ENCODE measurements around the gene FBXO42. TPM values are rescaled to one million over a fixed set of nuclear protein-coding genes. Genes with fewer than 3 reads are reported as not detected.

Gene FBXO42
- total and polyA plus RNA-seq, 9 of the 15 experiments (the other 6 are each of a cell fraction or from before 2014, with no cell fraction given): 7.2 to 24.8 (median 17.4) TPM

DNA sequence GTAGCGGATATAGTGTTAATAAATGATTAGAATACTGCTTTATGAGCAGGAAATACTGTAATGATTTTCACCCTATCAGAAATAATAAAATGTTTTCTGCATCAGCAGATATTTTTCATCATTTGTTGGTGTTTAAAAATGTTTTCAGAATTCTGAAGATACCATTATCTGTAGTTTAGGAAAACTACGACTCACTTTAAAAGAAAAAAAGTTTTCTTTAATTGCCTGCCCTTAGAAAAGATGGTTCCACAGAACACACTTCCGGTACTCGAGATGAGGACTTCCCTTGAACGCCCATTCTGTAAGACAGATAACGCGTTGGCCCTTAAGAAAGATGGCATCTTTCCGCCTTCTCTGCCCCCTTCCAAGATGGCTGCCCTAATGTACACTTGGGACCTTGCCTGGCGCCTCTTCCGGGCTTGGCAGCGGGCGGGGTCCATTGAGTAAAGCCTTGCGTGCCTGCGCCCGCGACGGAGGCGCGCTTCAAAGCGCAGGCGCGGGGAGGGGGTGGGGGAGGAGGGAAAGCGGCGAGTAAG, 14.5 kb upstream of the FBXO42 start, which contains the start of gene SZRD1 (continued):
- TF ChIP-seq NR2C2 (CRISPR knock-in tag; IDR thresholded peaks at IDR 0.05): no peak
- peak; percentile 94 for TF ChIP-seq NR2C2 (tag; IDR thresholded peaks at IDR 0.05)
- no peak for TF ChIP-seq ZNF512 (tag; IDR thresholded peaks at IDR 0.05)
- peak in 1 of 2 experiments; percentile 72; a peak in 2 of 4 replicates for TF ChIP-seq TBL1XR1 (IDR thresholded peaks at IDR 0.05; ENCODE audit: low read length in 2 of 2)
- TF ChIP-seq SMARCB1 (IDR thresholded peaks at IDR 0.05; ENCODE audit: insufficient read length, low read depth): no peak
- no peak for TF ChIP-seq KLF10 (CRISPR knock-in tag; IDR thresholded peaks at IDR 0.05)
- TF ChIP-seq FOXM1 (IDR thresholded peaks at IDR 0.05; ENCODE audit: low read depth): no peak
- TF ChIP-seq FOXM1 (CRISPR knock-in tag; IDR thresholded peaks at IDR 0.05; ENCODE audit: low read depth): no peak
- TF ChIP-seq ETV5 (CRISPR knock-in tag; IDR thresholded peaks at IDR 0.05; ENCODE audit: low read depth): peak; percentile 91
- TF ChIP-seq RAD51 (IDR thresholded peaks at IDR 0.05; ENCODE audit: borderline replicate concordance, low read depth): no peak
- TF ChIP-seq THRAP3 (IDR thresholded peaks at IDR 0.05; ENCODE audit: borderline replicate concordance): no peak
- peak in 1 of 2 experiments; percentile 69; a peak in 2 of 4 replicates for TF ChIP-seq ZMIZ1 (IDR thresholded peaks at IDR 0.05; ENCODE audit: low read depth in 2 of 2, low read length in 2 of 2)
- TF ChIP-seq FOXK2 (conservative IDR thresholded peaks at IDR 0.05 in 1 of 2, IDR thresholded peaks at IDR 0.05 in 1 of 2; ENCODE audit: low read depth in 2 of 2): peak; percentile 97 to 99
- TF ChIP-seq CEBPB (tag; IDR thresholded peaks at IDR 0.05): peak; percentile 34; the same call in 1 of the 2 replicates
- TF ChIP-seq POLR3A (IDR thresholded peaks at IDR 0.05; ENCODE audit: borderline replicate concordance, extremely low read depth, insufficient read depth, insufficient read length): no peak
- no peak for TF ChIP-seq BCLAF1 (IDR thresholded peaks at IDR 0.05; ENCODE audit: borderline replicate concordance in 1 of 2, control insufficient read depth in 1 of 2, low read depth in 2 of 2, low read length in 1 of 2)
- no peak for TF ChIP-seq ZNF140 (CRISPR knock-in tag; IDR thresholded peaks at IDR 0.05)
- TF ChIP-seq SP1 (CRISPR knock-in tag; IDR thresholded peaks at IDR 0.05): peak; percentile 66
- peak; percentile 64; the same call in 1 of the 2 replicates for TF ChIP-seq ATF7 (IDR thresholded peaks at IDR 0.05)
- TF ChIP-seq NEUROD1 (IDR thresholded peaks at IDR 0.05; ENCODE audit: borderline replicate concordance, low read depth, low read length, partially characterized antibody): peak; percentile 28
- TF ChIP-seq SMARCA5 (IDR thresholded peaks at IDR 0.05): no peak

Data from K562 (cell line).